A549 treated with AZD9567 at 1 μM for 4 hours (cell line): ENCODE data around the gene TIGAR. TPM values are rescaled to one million over a fixed set of nuclear protein-coding genes. Genes with fewer than 3 reads are reported as not detected.

Experiments
- total RNA-seq: library from RNA; stranded (reverse); fragments of 200-300 nt; extraction: Qiagen RNA extraction; gene quantifications from 5 replicates; pipeline ENCODE4 v1.2.3, GENCODE V29; 2022; ENCODE audit not compliant: insufficient read depth

TIGAR gene
- 32.8 to 49.6 TPM (median 45.3 TPM) in 5 replicates for total RNA-seq

GRCh38 chr12:4320853-4321701, at the start of gene TIGAR:
Gene TIGAR, plus strand, starts transcription at chr12:4321213. Its CDS starts 59 bp downstream, at chr12:4321272.

GRCh38 chr12:4273652-4274395, 47.2 kb upstream of the TIGAR start, which contains the start of gene CCND2:
Gene CCND2, plus strand, starts transcription at chr12:4273762. Its CDS starts 279 bp downstream, at chr12:4274041.

GRCh38 chr12:4379405-4379804, 58.4 kb downstream of the TIGAR start, which contains the start of gene FGF23:
Gene FGF23, minus strand, starts transcription at chr12:4379712. Its CDS starts 130 bp downstream, at chr12:4379582.

Other genes starting within 250 kb of the TIGAR start
- gene CCND2, start 47.5 kb upstream of the TIGAR start, total RNA-seq: 0.02 TPM in 1 of 5 replicates, not detected in the others
- gene FGF23, start 58.5 kb downstream of the TIGAR start, total RNA-seq: not detected in 5 replicates
- gene FGF6, start 124.6 kb downstream of the TIGAR start, total RNA-seq: not detected in 5 replicates
- 14.0 to 28.9 TPM (median 17.8 TPM) in 5 replicates for gene RAD51AP1, start 217.7 kb downstream of the TIGAR start, total RNA-seq
- 34.4 to 50.4 TPM (median 49.9 TPM) in 5 replicates for gene DYRK4, start 241.0 kb downstream of the TIGAR start, total RNA-seq